Gastrocnemius medialis (tissue), 4 donors: ENCODE measurements around the gene ZRANB3.

Source experiments
- CTCF ChIP-seq, 5 experiments: fragments of 450-650 bp in 3 of 5; fragments of 200-600 bp in 2 of 5; sonication (generic) in 2 of 5; IDR thresholded peaks in 4 of 5; conservative IDR thresholded peaks in 1 of 5; 1 replicate in 4 of 5; 2 replicates in 1 of 5; pipeline ENCODE4 v1.5.1; 2016 to 2019; ENCODE audit warnings: antibody characterized with exemption in 5 of 5, mild to moderate bottlenecking in 3 of 5, moderate library complexity in 3 of 5
- POLR2A ChIP-seq, 2 donors: fragments of 450-650 bp; IDR thresholded peaks; one replicate each; pipeline ENCODE4 v1.6.1; 2017; ENCODE audit warnings: antibody characterized with exemption in 2 of 2, mild to moderate bottlenecking in 2 of 2, moderate library complexity in 2 of 2

GRCh38 chr2:135198481-135198880 is 332.5 kb downstream of the ZRANB3 start:
- TF ChIP-seq CTCF (IDR thresholded peaks at IDR 0.05 in 4 of 5, conservative IDR thresholded peaks at IDR 0.05 in 1 of 5) (no peak), POLR2A (IDR thresholded peaks at IDR 0.05) (no peak)
